Measurements from ENCODE around the gene HNF1A. TPM values are rescaled to one million over a fixed set of nuclear protein-coding genes. Genes with fewer than 3 reads are reported as not detected.

HNF1A gene
- total and polyA plus RNA-seq, 9 of the 15 experiments (the other 6 are each of a cell fraction or from before 2014, with no cell fraction given), result not detected

- no peak overlapping the region for H2AFZ ChIP-seq (ENCODE audit: low read depth, low read length)
- no peaks in the 10 kb centered on the region for H3K79me2 ChIP-seq (ENCODE audit: control insufficient read depth, insufficient read depth, low read length)
- FAIRE-seq (no peak), ATAC-seq (no peak), DNase-seq (ENCODE audit: extremely low read depth in 1 of 4, low spot score in 3 of 4) (no peak)
- no peaks in the 10 kb centered on the region; the same call in 1 of the 2 replicates for H4K20me1 ChIP-seq (replicated peaks; ENCODE audit: control insufficient read depth, insufficient read depth, low read length)
- in situ Hi-C loops (cut with MboI), result no loop called here
- peaks cover 0 to 12% of the 10 kb centered on the region in 2 experiments; a peak in 2 of 5 replicates for H3K4me1 ChIP-seq (replicated peaks in 1 of 2; ENCODE audit: control insufficient read depth in 2 of 2, insufficient read depth in 2 of 2, low read length in 2 of 2)
- H3K27ac ChIP-seq (ENCODE audit: extremely low read depth, low read depth, low read length), result no peak overlapping the region
- POLR2A ChIA-PET, result no interaction called here
- H3K4me2 ChIP-seq (ENCODE audit: insufficient read depth, low read length), result no peak overlapping the region
- H3K9me1 ChIP-seq (ENCODE audit: control insufficient read depth, insufficient read depth, low read length), result no peaks in the 10 kb centered on the region
- no peaks in the 10 kb centered on the region for H3K36me3 ChIP-seq (ENCODE audit: control insufficient read depth, insufficient read depth, low read length)
- intact Hi-C loops (cut with micrococcal nuclease), result no loop called here
- H3K27me3 ChIP-seq (ENCODE audit: control insufficient read depth in 2 of 2, insufficient read depth in 2 of 2, low read length in 2 of 2), result peaks cover under 1 to 31% of the 10 kb centered on the region in 2 experiments; a peak in 3 of 5 replicates
- no TSS peak for BruUV-seq (replicated peaks)
- 4% methylated on average over 2 of the region's 2 CpGs for WGBS (ENCODE audit: insufficient coverage, low coverage, missing lambda C conversion rate)
- H3K9ac ChIP-seq (ENCODE audit: insufficient read depth in 1 of 2, low read depth in 2 of 2, low read length in 2 of 2), result no peak overlapping the region
- H3K4me3 ChIP-seq, result no peak overlapping the region
- CTCF ChIA-PET (ENCODE audit: low intra/inter-chr PET ratio), result no interaction called here
- H3K9me3 ChIP-seq (replicated peaks; ENCODE audit: control insufficient read depth, insufficient read depth, low read depth, low read length), result no peaks in the 10 kb centered on the region
- TF ChIP-seq ZNF79 (CRISPR knock-in tag; IDR thresholded peaks at IDR 0.05; ENCODE audit: low read depth) (no peak), HDAC2 (IDR thresholded peaks at IDR 0.05) (no peak), CBX2 (IDR thresholded peaks at IDR 0.05; ENCODE audit: insufficient read depth, low read length, poor library complexity, severe bottlenecking) (no peak), TOE1 (IDR thresholded peaks at IDR 0.05; ENCODE audit: borderline replicate concordance) (peak; percentile 41; the same call in 1 of the 2 replicates), TOE1 (CRISPR knock-in tag; IDR thresholded peaks at IDR 0.05; ENCODE audit: borderline replicate concordance, low read depth) (no peak), HMBOX1 (IDR thresholded peaks at IDR 0.05) (no peak), NEUROD1 (IDR thresholded peaks at IDR 0.05; ENCODE audit: borderline replicate concordance, low read depth, low read length, partially characterized antibody) (peak; percentile 95), SIX5 (IDR thresholded peaks at IDR 0.05; ENCODE audit: borderline replicate concordance in 1 of 2, insufficient read depth in 1 of 2, low read depth in 1 of 2, low read length in 2 of 2) (no peak), ZNF511 (CRISPR knock-in tag; IDR thresholded peaks at IDR 0.05) (no peak), ZNF398 (CRISPR knock-in tag; IDR thresholded peaks at IDR 0.05) (no peak), HDAC3 (IDR thresholded peaks at IDR 0.05; ENCODE audit: borderline replicate concordance, partially characterized antibody) (peak; percentile 37), TAF1 (IDR thresholded peaks at IDR 0.05; ENCODE audit: control insufficient read depth, extremely low read depth, insufficient read depth, low read length, severe bottlenecking) (no peak), LCOR (CRISPR knock-in tag; IDR thresholded peaks at IDR 0.05) (no peak), ZNF639 (CRISPR knock-in tag; conservative IDR thresholded peaks at IDR 0.05 in 1 of 2, IDR thresholded peaks at IDR 0.05 in 1 of 2) (no peak), ZNF57 (CRISPR knock-in tag; IDR thresholded peaks at IDR 0.05) (no peak), CBX1 (IDR thresholded peaks at IDR 0.05; ENCODE audit: low read depth) (no peak)
These were observed 16.4 kb downstream of the HNF1A start for GRCh38 chr12:120994589-120995337.

All from K562 (cell line).